HepG2 (cell line): Measurements from ENCODE around the gene ETS1. TPM values are rescaled to one million over a fixed set of nuclear protein-coding genes. Genes with fewer than 3 reads are reported as not detected.
A peak's percentile ranks its signal among the peaks of the same experiment; 100 is the strongest.

Source experiments
- CCDC6 ChIP-seq: sonication (generic); formaldehyde crosslinking; IDR thresholded peaks from 2 replicates; pipeline ENCODE4 v1.8.1; 2022; ENCODE audit warnings: mild to moderate bottlenecking, missing genetic modification reagents, moderate library complexity
- FOXK1 ChIP-seq: sonication (generic); formaldehyde crosslinking; IDR thresholded peaks from 2 replicates; pipeline ENCODE4 v1.4.0; 2020; ENCODE audit warnings: low read depth, missing genetic modification reagents, borderline replicate concordance
- FOXM1 ChIP-seq: sonication (generic); formaldehyde crosslinking; IDR thresholded peaks from 2 replicates; pipeline ENCODE4 v1.5.0; 2020; ENCODE audit warnings: missing genetic modification reagents
- GABPB1 ChIP-seq: IDR thresholded peaks from 2 replicates; pipeline ENCODE4 v1.6.1; 2016; ENCODE audit warnings: mild to moderate bottlenecking, missing genetic modification reagents, moderate library complexity, missing compliant biosample characterization
- MAZ ChIP-seq, 2 experiments: sonication (generic) in 1 of 2; formaldehyde crosslinking in 1 of 2; IDR thresholded peaks; 2 replicates each; pipeline versions ENCODE4 v1.5.0 to v1.6.1; 2012 to 2020; ENCODE audit warnings: low read depth in 2 of 2, mild to moderate bottlenecking in 2 of 2, borderline replicate concordance in 1 of 2, improper control_type of control experiment in 1 of 2, low read length in 1 of 2, missing genetic modification reagents in 1 of 2, moderate library complexity in 1 of 2
- NCOR1 ChIP-seq: fragments of 200-600 bp; sonication (generic); IDR thresholded peaks from 2 replicates; pipeline ENCODE4 v1.7.0; 2017; ENCODE audit warnings: antibody characterized with exemption, low read length, borderline replicate concordance
- NFYB ChIP-seq: sonication (generic); formaldehyde crosslinking; IDR thresholded peaks from 2 replicates; pipeline ENCODE4 v1.4.0; 2020; ENCODE audit warnings: missing genetic modification reagents
- PHF21A ChIP-seq: sonication (generic); formaldehyde crosslinking; IDR thresholded peaks from 2 replicates; pipeline ENCODE4 v1.5.0; 2020; ENCODE audit warnings: mild to moderate bottlenecking, missing genetic modification reagents
- SP5 ChIP-seq: IDR thresholded peaks from 2 replicates; pipeline ENCODE4 v1.6.1; 2016; ENCODE audit warnings: low read depth, borderline replicate concordance
- SRSF9 ChIP-seq: fragments of 200-400 bp; formaldehyde crosslinking; IDR thresholded peaks from 2 replicates; pipeline ENCODE4 v1.6.1; 2018; ENCODE audit warnings: borderline replicate concordance, mild to moderate bottlenecking, low read depth, low read length; ENCODE audit not compliant: insufficient read depth, poor library complexity, severe bottlenecking
- ZMYM4 ChIP-seq: sonication (generic); formaldehyde crosslinking; IDR thresholded peaks from 2 replicates; pipeline ENCODE4 v1.8.1; 2023; ENCODE audit warnings: mild to moderate bottlenecking, missing genetic modification reagents
- ZNF264 ChIP-seq: sonication (generic); formaldehyde crosslinking; IDR thresholded peaks from 2 replicates; pipeline ENCODE4 v1.4.0; 2020; ENCODE audit warnings: missing genetic modification reagents
- ZNF607 ChIP-seq: sonication (generic); formaldehyde crosslinking; IDR thresholded peaks from 2 replicates; pipeline ENCODE4 v1.5.1; 2020; ENCODE audit warnings: missing genetic modification reagents, mild to moderate bottlenecking, borderline replicate concordance
- ZNF629 ChIP-seq: sonication (generic); formaldehyde crosslinking; conservative IDR thresholded peaks from 2 replicates; pipeline ENCODE4 v1.5.0; 2020; ENCODE audit warnings: missing genetic modification reagents
- ZNF672 ChIP-seq: sonication (generic); formaldehyde crosslinking; IDR thresholded peaks from 2 replicates; pipeline ENCODE4 v1.8.1; 2022; ENCODE audit warnings: missing genetic modification reagents
- polyA plus RNA-seq, 8 experiments: library from polyadenylated mRNA; depleted of rRNA in 3 of 8; stranded (reverse) in 7 of 8; unstranded in 1 of 8; fragments of >200 nt; fragmentation: Illumina TruSeq in 4 of 8; extraction: Trizol in 4 of 8; gene quantifications; 2 replicates each; pipeline versions ENCODE4 v1.2.1 to v1.2.3, GENCODE V29; 2011 to 2016; ENCODE audit warnings: low read depth in 4 of 8, missing spikeins in 1 of 8, mixed read lengths in 1 of 8; ENCODE audit not compliant: insufficient read depth in 1 of 8
- total RNA-seq, 5 experiments: library from RNA; depleted of rRNA; stranded (reverse); fragments of >200 nt; fragmentation: Illumina TruSeq; extraction: Trizol; gene quantifications; 2 replicates each; pipeline ENCODE4 v1.2.3, GENCODE V29; 2016; ENCODE audit warnings: low read depth in 1 of 5
- TF ChIP-seq, protein P1 (sequence below): sonication (generic); formaldehyde crosslinking; IDR thresholded peaks from 2 replicates; pipeline ENCODE4 v1.9.0; 2022; ENCODE audit warnings: low read depth, missing genetic modification reagents
- TF ChIP-seq, protein P2 (sequence below): sonication (generic); formaldehyde crosslinking; IDR thresholded peaks from 2 replicates; pipeline ENCODE4 v1.8.0; 2022; ENCODE audit warnings: mild to moderate bottlenecking, missing genetic modification reagents, borderline replicate concordance
- TF ChIP-seq, protein P3 (sequence below): sonication (generic); formaldehyde crosslinking; IDR thresholded peaks from 2 replicates; pipeline ENCODE4 v1.4.0; 2020; ENCODE audit warnings: mild to moderate bottlenecking, missing genetic modification reagents
- TF ChIP-seq, protein P4 (sequence below): sonication (generic); formaldehyde crosslinking; IDR thresholded peaks from 2 replicates; pipeline ENCODE4 v1.4.0; 2020; ENCODE audit warnings: missing genetic modification reagents
- TF ChIP-seq, protein P5 (sequence below): fragments of 450-650 bp; IDR thresholded peaks from 2 replicates; pipeline ENCODE4 v1.6.1; 2016

The ETS1 gene
- total and polyA plus RNA-seq, 2 of the 13 experiments (the other 11 are each of a cell fraction or from before 2014, with no cell fraction given), result 0.18 to 0.34 TPM

DNA sequence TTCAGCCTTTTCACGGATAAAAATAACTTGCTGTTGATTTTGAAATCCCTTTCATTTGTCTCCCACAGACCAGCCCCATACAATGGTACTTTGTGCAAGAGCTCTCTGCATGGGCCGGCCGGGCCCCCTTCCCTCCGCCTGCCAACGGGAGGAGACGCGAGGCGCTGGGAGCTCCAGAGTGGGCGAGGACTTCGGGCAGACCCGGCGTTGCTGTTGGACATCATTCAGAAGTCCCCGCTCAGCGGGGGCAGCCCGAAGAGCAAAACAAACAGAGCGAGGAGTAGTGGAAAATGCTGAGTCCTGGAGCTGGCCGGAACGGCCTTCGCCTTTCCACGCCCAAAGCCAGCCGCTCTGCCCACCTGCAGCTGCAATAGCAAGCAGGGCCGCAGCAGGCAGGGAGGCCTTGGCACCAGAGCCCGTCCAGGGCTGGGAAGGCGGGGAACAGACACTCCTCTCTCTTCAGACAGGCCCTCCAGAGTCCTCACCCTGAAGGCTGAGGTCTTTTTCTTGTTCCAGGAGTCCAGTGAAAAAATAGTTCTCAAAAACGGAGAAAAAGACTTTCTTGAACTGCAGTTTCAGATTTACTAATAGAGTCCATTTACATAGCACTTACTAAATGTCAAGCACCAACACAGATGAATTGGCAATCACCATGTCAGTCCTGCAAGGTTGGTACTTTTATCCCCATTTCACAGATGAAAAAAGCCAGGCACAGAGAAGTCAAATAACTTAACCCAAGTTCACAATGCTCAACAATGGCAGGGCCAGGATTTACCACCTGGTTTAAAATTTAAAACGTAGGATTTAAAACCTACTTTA is 135.5 kb downstream of the ETS1 start (continued):
- TF ChIP-seq, protein P1, sequence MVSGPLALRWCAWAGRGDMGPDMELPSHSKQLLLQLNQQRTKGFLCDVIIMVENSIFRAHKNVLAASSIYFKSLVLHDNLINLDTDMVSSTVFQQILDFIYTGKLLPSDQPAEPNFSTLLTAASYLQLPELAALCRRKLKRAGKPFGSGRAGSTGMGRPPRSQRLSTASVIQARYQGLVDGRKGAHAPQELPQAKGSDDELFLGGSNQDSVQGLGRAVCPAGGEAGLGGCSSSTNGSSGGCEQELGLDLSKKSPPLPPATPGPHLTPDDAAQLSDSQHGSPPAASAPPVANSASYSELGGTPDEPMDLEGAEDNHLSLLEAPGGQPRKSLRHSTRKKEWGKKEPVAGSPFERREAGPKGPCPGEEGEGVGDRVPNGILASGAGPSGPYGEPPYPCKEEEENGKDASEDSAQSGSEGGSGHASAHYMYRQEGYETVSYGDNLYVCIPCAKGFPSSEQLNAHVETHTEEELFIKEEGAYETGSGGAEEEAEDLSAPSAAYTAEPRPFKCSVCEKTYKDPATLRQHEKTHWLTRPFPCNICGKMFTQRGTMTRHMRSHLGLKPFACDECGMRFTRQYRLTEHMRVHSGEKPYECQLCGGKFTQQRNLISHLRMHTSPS (CRISPR knock-in tag), result peak; percentile 67; the same call in 1 of the 2 replicates
- TF ChIP-seq, protein P2, sequence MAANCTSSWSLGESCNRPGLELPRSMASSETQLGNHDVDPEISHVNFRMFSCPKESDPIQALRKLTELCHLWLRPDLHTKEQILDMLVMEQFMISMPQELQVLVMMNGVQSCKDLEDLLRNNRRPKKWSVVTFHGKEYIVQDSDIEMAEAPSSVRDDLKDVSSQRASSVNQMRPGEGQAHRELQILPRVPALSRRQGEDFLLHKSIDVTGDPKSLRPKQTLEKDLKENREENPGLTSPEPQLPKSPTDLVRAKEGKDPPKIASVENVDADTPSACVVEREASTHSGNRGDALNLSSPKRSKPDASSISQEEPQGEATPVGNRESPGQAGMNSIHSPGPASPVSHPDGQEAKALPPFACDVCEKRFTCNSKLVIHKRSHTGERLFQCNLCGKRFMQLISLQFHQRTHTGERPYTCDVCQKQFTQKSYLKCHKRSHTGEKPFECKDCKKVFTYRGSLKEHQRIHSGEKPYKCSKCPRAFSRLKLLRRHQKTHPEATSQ (CRISPR knock-in tag), result no peak
- TF ChIP-seq FOXM1 (CRISPR knock-in tag), result no peak
- TF ChIP-seq NFYB (CRISPR knock-in tag), result no peak
- TF ChIP-seq ZMYM4 (CRISPR knock-in tag), result peak; percentile 46; the same call in 1 of the 2 replicates
- no peak; the same call in 1 of the 2 replicates for TF ChIP-seq NCOR1
- TF ChIP-seq, protein P3, sequence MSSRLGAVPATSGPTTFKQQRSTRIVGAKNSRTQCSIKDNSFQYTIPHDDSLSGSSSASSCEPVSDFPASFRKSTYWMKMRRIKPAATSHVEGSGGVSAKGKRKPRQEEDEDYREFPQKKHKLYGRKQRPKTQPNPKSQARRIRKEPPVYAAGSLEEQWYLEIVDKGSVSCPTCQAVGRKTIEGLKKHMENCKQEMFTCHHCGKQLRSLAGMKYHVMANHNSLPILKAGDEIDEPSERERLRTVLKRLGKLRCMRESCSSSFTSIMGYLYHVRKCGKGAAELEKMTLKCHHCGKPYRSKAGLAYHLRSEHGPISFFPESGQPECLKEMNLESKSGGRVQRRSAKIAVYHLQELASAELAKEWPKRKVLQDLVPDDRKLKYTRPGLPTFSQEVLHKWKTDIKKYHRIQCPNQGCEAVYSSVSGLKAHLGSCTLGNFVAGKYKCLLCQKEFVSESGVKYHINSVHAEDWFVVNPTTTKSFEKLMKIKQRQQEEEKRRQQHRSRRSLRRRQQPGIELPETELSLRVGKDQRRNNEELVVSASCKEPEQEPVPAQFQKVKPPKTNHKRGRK (CRISPR knock-in tag), result no peak
- TF ChIP-seq, protein P4, sequence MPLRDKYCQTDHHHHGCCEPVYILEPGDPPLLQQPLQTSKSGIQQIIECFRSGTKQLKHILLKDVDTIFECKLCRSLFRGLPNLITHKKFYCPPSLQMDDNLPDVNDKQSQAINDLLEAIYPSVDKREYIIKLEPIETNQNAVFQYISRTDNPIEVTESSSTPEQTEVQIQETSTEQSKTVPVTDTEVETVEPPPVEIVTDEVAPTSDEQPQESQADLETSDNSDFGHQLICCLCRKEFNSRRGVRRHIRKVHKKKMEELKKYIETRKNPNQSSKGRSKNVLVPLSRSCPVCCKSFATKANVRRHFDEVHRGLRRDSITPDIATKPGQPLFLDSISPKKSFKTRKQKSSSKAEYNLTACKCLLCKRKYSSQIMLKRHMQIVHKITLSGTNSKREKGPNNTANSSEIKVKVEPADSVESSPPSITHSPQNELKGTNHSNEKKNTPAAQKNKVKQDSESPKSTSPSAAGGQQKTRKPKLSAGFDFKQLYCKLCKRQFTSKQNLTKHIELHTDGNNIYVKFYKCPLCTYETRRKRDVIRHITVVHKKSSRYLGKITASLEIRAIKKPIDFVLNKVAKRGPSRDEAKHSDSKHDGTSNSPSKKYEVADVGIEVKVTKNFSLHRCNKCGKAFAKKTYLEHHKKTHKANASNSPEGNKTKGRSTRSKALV (CRISPR knock-in tag), result no peak
- no peak for TF ChIP-seq SP5 (CRISPR knock-in tag)
- TF ChIP-seq PHF21A (CRISPR knock-in tag), result peak; percentile 24; the same call in 1 of the 2 replicates
- TF ChIP-seq CCDC6 (CRISPR knock-in tag), result no peak
- TF ChIP-seq ZNF607 (CRISPR knock-in tag), result no peak
- no peak for TF ChIP-seq SRSF9
- no peak for TF ChIP-seq ZNF264 (CRISPR knock-in tag)
- TF ChIP-seq ZNF672 (CRISPR knock-in tag), result no peak
- peak; percentile 89 for TF ChIP-seq MAZ (IDR thresholded peaks at IDR 0.05; ENCODE audit: borderline replicate concordance, low read depth, low read length)
- no peak for TF ChIP-seq MAZ (CRISPR knock-in tag; IDR thresholded peaks at IDR 0.05; ENCODE audit: low read depth)
- TF ChIP-seq, protein P5, sequence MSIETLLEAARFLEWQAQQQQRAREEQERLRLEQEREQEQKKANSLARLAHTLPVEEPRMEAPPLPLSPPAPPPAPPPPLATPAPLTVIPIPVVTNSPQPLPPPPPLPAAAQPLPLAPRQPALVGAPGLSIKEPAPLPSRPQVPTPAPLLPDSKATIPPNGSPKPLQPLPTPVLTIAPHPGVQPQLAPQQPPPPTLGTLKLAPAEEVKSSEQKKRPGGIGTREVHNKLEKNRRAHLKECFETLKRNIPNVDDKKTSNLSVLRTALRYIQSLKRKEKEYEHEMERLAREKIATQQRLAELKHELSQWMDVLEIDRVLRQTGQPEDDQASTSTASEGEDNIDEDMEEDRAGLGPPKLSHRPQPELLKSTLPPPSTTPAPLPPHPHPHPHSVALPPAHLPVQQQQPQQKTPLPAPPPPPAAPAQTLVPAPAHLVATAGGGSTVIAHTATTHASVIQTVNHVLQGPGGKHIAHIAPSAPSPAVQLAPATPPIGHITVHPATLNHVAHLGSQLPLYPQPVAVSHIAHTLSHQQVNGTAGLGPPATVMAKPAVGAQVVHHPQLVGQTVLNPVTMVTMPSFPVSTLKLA, result no peak
- TF ChIP-seq ZNF629 (CRISPR knock-in tag), result peak; percentile 40; the same call in 1 of the 2 replicates
- TF ChIP-seq GABPB1, result peak; percentile 48; the same call in 1 of the 2 replicates
- no peak for TF ChIP-seq FOXK1 (CRISPR knock-in tag)
